Measurements from ENCODE around the gene RNASE13. TPM values are rescaled to one million over a fixed set of nuclear protein-coding genes. Genes with fewer than 3 reads are reported as not detected.
A peak's percentile ranks its signal among the peaks of the same experiment; 100 is the strongest.

Gene RNASE13
- total and polyA plus RNA-seq, 5 experiments from 2014 or later: not detected

DNA sequence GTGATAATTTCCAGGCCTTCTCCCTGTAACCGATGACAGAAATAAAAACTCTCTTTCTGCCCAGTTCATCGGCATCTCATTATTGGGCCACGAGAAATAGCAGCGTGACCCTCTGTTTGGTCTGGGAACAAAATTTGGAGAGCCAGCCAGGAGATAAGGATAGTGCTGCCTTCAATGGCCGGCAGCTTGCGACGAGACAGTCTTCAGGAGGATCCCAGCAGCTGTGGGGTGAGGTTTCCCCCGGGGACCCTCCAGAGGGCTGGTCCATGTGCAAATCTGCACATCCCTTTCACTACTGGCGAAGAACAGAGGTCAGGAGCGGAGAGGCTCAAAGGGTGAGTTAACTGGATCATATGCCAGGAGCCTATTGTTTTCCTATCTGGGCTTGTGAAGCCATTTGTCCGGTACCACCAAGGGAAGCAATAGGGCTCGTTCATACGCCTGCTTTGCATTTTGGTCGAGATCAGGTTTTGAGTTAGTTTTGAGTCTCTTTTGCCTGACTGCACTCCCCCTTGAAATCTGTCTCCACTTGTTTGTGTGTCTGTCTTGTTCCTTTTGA, 30.7 kb downstream of the RNASE13 start:
- Mint-ChIP-seq H3K9me3 (no peaks in the 10 kb centered on the region), H3K27me3 (no peaks in the 10 kb centered on the region), H3K4me3 (no peak overlapping the region), H3K36me3 (no peaks in the 10 kb centered on the region), H3K4me1 (peaks cover 0 to under 1% (median 0%) of the 10 kb centered on the region in 4 donors), H3K27ac (no peak overlapping the region)
- POLR2A ChIA-PET: no interaction called here
- no peak for ATAC-seq
- DNase-seq: no peak

DNA sequence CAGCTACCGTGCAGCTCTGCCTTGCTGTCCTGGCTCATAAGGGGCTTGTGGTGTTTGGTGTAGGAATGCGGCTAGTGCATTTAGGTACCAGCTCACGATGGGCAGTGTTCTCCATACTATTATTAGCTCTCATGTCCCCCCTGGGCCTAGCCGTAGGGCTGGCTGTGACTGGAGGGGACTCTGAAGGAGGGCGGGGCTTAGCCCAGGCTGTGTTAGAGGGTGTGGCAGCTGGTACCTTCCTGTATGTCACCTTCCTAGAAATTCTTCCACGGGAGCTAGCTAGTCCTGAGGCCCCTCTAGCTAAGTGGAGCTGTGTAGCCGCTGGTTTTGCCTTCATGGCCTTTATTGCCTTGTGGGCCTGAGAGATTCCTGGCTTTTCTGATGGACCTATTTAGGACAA, 33.4 kb downstream of the RNASE13 start:
- peaks cover 0 to 21% (median 2%) of the 10 kb centered on the region in 3 donors for H3K36me3 Mint-ChIP-seq
- DNase-seq (no peak), ATAC-seq (no peak)
- H3K4me3 Mint-ChIP-seq: no peak overlapping the region
- POLR2A ChIA-PET: no interaction called here
- H3K27ac Mint-ChIP-seq: no peak overlapping the region
- peaks cover 6 to 21% (median 12%) of the 10 kb centered on the region in 4 donors for H3K4me1 Mint-ChIP-seq
- H3K9me3 Mint-ChIP-seq: no peaks in the 10 kb centered on the region
- no peaks in the 10 kb centered on the region for H3K27me3 Mint-ChIP-seq

DNA sequence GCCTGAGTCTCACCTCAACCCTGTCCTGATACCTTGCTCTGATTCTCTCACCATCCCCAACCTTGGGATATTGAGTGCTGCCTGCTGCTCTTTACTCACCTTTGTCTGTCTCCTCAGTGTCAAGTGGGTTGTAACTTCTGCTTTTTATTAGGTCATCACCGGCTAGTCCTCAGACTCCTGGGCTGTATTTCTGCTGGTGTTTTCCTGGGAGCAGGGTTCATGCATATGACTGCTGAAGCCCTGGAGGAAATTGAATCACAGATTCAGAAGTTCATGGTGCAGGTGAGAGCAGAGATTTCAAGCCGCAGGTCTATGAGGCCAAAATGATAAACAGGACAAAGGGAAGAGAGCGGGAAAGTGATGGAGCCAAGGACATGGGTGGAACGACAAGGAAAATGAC, 35.0 kb downstream of the RNASE13 start:
- Mint-ChIP-seq H3K27me3 (no peaks in the 10 kb centered on the region), H3K4me1 (peaks cover 10 to 27% (median 19%) of the 10 kb centered on the region in 4 donors), H3K9me3 (no peaks in the 10 kb centered on the region), H3K27ac (peak overlapping the region in 2 of 10 donors; percentile 26 to 49), H3K4me3 (no peak overlapping the region), H3K36me3 (peaks cover 0 to 37% (median 11%) of the 10 kb centered on the region in 3 donors)
- POLR2A ChIA-PET: no interaction called here
- no peak for DNase-seq
- ATAC-seq: no peak

DNA sequence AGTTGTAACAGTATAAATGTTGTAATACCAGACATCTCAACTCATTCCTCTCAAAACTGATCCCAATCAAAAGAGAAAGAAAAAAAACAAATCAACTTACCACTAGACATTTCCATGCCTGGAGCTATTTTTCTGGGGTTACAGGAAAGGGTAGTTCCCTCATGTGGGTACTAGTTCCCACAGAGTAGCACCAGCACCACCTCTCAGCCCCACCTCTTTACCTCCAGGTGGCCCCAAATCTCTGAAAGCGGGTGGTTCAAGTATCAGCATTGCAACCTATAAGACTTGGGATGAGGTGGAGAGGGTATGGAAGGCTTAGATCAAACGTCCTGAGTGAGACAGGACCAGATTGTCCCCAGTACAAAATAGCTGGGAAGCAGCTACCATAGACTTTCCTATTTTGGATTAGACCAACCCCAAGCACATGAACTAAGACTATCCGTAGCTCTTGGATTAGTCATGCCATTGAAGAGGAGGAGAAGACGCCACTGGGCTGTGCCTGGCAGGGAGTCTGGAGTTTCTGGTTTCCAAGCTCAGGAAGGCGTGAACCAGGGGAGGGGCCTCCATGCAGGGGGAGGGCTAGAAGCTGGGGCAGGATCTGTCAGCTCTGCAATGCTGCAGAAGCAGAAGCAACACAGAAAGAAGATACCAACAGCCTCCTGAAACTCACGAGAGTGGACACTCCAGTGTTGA, 35.8 kb downstream of the RNASE13 start, which contains the start of gene SLC39A2:
Gene SLC39A2, plus strand, starts transcription at position 620 of the 693 bp plus-strand sequence. CDS start 154 bp downstream, outside the sequence.
- no peak for ATAC-seq
- Mint-ChIP-seq H3K9me3 (no peaks in the 10 kb centered on the region), H3K4me1 (peaks cover 10 to 28% (median 19%) of the 10 kb centered on the region in 4 donors), H3K4me3 (peak within 1 kb of the TSS in 1 of 10 donors; percentile 3), H3K36me3 (peaks cover 0 to 45% (median 14%) of the 10 kb centered on the region in 3 donors), H3K27me3 (no peaks in the 10 kb centered on the region), H3K27ac (peak within 1 kb of the TSS in 6 of 10 donors; percentile 26 to 79 (median 49))
- no peak for DNase-seq
- POLR2A ChIA-PET: interaction anchor here (0.7 kb wide), 1 partner anchor 73 kb away, joined by 4 read pairs; no protein-coding TSS in a partner anchor

DNA sequence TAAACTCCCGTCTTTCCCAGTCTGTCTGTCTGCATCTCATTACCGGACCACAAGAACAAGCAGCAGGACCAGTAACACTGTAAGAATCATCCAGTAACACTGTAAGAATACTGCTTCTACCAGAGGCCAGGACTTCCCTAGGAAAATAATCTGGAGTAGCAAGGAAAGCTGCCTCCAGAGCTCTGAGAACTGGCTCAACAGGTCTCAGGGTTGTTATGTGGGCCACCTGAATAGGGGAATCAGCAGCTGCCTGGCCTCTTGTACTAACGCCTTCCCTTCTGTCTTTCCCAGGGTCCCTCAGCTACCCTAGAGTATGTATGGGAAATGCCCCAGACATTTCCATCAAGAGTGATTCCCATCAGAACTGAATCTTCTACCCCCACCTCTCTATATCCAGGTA, 36.5 kb downstream of the RNASE13 start:
- Mint-ChIP-seq H3K27me3 (no peaks in the 10 kb centered on the region), H3K9me3 (no peaks in the 10 kb centered on the region), H3K27ac (peak overlapping the region in 6 of 10 donors; percentile 26 to 79 (median 40)), H3K4me1 (peaks cover 10 to 30% (median 20%) of the 10 kb centered on the region in 4 donors), H3K4me3 (peak overlapping the region in 1 of 10 donors; percentile 3), H3K36me3 (peaks cover 0 to 52% (median 16%) of the 10 kb centered on the region in 3 donors)
- DNase-seq (no peak), ATAC-seq (no peak)
- POLR2A ChIA-PET: no interaction called here

DNA sequence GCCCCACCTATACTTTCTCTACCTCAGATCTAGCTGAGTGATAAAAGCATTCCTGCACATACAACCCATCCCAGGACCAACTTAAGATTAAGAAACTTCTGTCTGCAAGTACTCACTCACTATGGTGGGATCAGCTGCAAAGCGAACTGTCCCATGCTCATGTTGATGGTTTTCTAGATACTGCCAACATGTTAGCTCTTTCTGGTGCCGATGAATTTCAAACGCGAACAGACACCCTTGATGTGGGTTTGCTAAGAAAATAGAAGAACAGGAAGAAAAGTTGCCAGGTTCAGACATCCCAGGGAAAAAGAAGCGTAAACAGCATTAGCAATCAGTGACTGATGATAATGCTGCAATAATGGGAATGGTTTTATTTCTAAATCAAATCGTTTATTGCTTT, 37.0 kb downstream of the RNASE13 start:
- no peak for DNase-seq
- peaks cover 0 to 58% (median 18%) of the 10 kb centered on the region in 3 donors for H3K36me3 Mint-ChIP-seq
- no peaks in the 10 kb centered on the region for H3K9me3 Mint-ChIP-seq
- POLR2A ChIA-PET: interaction anchor here (0.6 kb wide), 1 partner anchor 38 kb away, joined by 3 read pairs; no protein-coding TSS in a partner anchor
- H3K4me3 Mint-ChIP-seq: peak overlapping the region in 1 of 10 donors; percentile 15
- H3K4me1 Mint-ChIP-seq: peaks cover 10 to 33% (median 21%) of the 10 kb centered on the region in 4 donors
- H3K27ac Mint-ChIP-seq: peak overlapping the region in 4 of 10 donors; percentile 2 to 77 (median 14)
- no peak for ATAC-seq
- no peaks in the 10 kb centered on the region for H3K27me3 Mint-ChIP-seq

DNA sequence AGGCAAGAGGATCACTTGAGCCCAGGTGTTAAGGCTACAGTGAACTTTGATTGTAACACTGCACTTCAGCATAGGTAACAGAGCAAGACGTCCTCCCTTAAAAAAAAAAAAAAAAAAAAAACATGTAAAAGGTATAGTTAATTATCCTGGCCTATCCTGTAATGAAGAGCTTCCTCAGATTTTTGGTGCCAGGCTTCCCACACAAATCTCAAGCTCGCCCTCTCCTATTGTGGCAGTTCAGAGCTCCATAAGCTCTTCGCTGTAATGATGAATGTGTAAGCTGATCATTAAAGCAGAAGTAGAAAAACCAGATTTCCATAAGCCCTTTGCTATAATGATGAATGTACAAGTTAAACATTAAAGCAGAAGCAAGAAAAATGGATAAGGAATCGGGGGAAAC, 37.5 kb downstream of the RNASE13 start:
- peaks cover 0 to 62% (median 18%) of the 10 kb centered on the region in 3 donors for H3K36me3 Mint-ChIP-seq
- ATAC-seq (no peak), DNase-seq (no peak)
- H3K4me3 Mint-ChIP-seq: no peak overlapping the region
- peak overlapping the region in 4 of 10 donors; percentile 5 to 63 (median 39) for H3K27ac Mint-ChIP-seq
- H3K27me3 Mint-ChIP-seq: no peaks in the 10 kb centered on the region
- POLR2A ChIA-PET: interaction anchor here (0.6 kb wide), 1 partner anchor 39 kb away, joined by 3 read pairs; no protein-coding TSS in a partner anchor
- peaks cover 12 to 33% (median 22%) of the 10 kb centered on the region in 4 donors for H3K4me1 Mint-ChIP-seq
- H3K9me3 Mint-ChIP-seq: no peaks in the 10 kb centered on the region

DNA sequence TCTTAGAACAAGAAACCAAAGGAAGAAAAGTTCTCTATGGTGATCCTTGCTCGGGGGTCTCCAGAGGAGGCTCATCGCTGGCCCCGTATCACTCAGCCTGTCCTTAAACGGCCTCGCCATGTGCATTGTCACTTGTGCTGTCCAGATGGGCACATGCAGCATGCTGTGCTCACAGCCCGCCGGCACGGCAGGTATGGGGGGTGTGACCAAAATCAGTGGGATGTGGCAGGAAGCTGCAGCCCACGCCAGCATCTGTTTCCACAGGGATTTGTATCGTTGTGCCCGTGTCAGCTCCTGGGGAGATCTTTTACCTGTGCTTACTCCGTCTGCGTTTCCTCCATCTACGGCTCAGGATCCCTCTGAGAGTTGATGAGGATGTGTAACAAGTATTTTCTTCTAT, 38.1 kb downstream of the RNASE13 start:
- DNase-seq (no peak), ATAC-seq (no peak)
- Mint-ChIP-seq H3K9me3 (no peaks in the 10 kb centered on the region), H3K4me3 (no peak overlapping the region), H3K36me3 (peaks cover 0 to 67% (median 21%) of the 10 kb centered on the region in 3 donors), H3K27me3 (no peaks in the 10 kb centered on the region), H3K27ac (no peak overlapping the region), H3K4me1 (peaks cover 17 to 38% (median 26%) of the 10 kb centered on the region in 4 donors)
- POLR2A ChIA-PET: no interaction called here

DNA sequence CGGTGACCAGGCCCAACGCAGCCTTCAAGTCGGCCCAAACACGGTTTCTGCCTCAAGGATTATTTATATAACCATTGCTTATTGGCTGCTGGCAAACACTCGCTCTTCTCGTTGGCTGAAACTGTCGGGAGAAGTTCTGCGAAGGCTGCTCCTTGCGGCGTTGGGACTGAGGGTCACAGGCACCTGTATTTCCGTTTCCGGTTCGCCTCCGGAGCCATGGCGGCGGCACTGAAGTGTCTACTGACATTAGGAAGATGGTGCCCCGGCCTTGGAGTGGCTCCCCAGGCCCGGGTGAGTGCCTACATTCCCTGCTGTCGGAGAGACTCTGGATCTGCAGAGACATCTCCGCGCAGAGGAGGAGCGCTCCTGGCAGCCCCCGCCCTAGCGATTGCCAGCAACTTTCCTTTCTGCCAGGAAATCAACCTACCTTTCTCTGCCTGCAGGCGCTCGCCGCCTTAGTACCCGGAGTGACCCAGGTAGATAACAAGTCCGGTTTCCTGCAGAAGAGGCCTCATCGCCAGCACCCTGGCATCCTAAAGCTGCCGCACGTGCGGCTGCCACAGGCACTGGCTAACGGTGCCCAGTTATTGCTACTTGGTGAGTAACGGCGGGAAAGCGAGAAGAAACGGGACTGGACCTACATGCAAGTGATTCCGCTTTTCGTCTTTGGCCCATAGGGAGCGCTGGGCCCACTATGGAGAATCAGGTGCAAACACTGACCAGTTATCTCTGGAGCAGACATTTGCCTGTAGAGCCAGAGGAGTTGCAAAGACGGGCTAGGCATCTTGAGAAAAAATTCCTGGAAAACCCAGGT, 44.6 kb downstream of the RNASE13 start, which contains the start of gene METTL17:
Gene METTL17, plus strand, starts transcription at position 194 of the 814 bp plus-strand sequence. Its CDS starts 23 bp downstream, at position 217.
- H3K4me3 Mint-ChIP-seq: peak within 1 kb of the TSS; percentile 89 to 99 (median 95)
- peak within 1 kb of the TSS; percentile 92 to 98 (median 94) for H3K27ac Mint-ChIP-seq
- POLR2A ChIA-PET: interaction anchor here (1.7 kb wide), 1 partner anchor 19 kb away, joined by 5 read pairs; no protein-coding TSS in a partner anchor
- ATAC-seq (peak; percentile 94), DNase-seq (peak; percentile 66 to 91 (median 81))
- H3K9me3 Mint-ChIP-seq: no peaks in the 10 kb centered on the region
- peaks cover 0 to 34% (median 14%) of the 10 kb centered on the region in 3 donors for H3K36me3 Mint-ChIP-seq
- H3K27me3 Mint-ChIP-seq: no peaks in the 10 kb centered on the region
- peaks cover 15 to 42% (median 30%) of the 10 kb centered on the region in 4 donors for H3K4me1 Mint-ChIP-seq

DNA sequence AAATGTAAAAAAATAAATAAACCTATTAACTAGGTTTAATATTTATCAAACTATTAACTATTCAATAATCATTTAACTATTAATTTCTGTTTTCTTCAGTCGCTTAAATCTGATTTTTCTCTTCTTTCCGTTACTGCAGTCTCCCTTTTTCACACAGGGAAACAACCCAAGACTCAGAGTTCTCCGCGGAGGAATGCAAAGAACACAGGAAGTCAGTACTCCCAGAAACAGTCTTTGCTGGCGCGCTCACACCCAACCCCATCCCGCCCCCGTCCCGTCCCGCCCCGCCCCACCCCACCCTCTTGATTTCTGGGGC, 45.2 kb downstream of the RNASE13 start:
- POLR2A ChIA-PET: interaction anchor here (1.7 kb wide), 1 partner anchor 18 kb away, joined by 5 read pairs; no protein-coding TSS in a partner anchor
- no peak for ATAC-seq
- H3K27me3 Mint-ChIP-seq: no peaks in the 10 kb centered on the region
- peaks cover 12 to 42% (median 29%) of the 10 kb centered on the region in 4 donors for H3K4me1 Mint-ChIP-seq
- H3K4me3 Mint-ChIP-seq: peak overlapping the region; percentile 89 to 99 (median 95)
- peak overlapping the region; percentile 92 to 98 (median 94) for H3K27ac Mint-ChIP-seq
- peaks cover 0 to 28% (median 9%) of the 10 kb centered on the region in 3 donors for H3K36me3 Mint-ChIP-seq
- no peaks in the 10 kb centered on the region for H3K9me3 Mint-ChIP-seq
- DNase-seq: no peak

DNA sequence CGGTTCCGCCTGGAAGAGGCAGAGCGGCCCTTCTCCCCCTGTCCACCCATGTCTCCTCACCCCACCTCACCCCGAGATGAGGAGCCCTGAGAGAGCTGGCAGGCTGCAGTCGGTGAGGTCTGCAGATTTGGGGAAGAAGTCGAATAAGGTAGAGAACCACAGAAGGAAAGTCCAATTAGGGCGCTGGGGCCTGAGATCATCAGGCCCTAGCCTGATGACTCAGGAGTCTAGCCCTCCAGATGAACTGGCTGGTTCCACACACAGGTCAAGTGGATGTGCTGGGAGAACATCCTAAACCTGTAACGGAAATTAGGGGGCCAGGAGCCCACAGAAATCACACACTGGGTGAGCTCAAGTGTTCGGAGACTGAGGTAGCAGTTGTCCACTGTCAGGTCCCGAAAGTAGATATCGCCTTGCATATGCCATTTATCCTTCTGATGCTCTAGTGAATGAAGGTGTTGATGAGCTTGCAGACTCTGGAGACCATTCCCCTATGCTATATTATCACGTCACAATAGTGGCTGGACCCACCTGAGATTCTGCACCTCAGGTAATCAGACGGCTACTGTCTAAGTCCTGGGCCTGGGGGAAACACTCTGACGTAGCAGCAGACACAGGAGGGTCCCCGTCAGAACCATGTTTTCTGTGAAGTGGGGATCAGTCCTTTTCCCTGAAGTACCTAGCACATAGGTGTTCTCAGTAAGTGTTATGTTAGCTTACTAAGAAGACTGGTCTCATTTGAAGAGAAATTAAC, 45.7 kb downstream of the RNASE13 start:
- Mint-ChIP-seq H3K9me3 (no peaks in the 10 kb centered on the region), H3K4me3 (peak overlapping the region in 9 of 10 donors; percentile 30 to 93 (median 49)), H3K4me1 (peaks cover 12 to 42% (median 28%) of the 10 kb centered on the region in 4 donors), H3K27me3 (no peaks in the 10 kb centered on the region), H3K27ac (peak overlapping the region in 8 of 10 donors; percentile 25 to 97 (median 69)), H3K36me3 (peaks cover 0 to 23% (median 7%) of the 10 kb centered on the region in 3 donors)
- ATAC-seq (no peak), DNase-seq (peak in 1 of 10 donors; percentile 7)
- POLR2A ChIA-PET: interaction anchor here (1.7 kb wide), 1 partner anchor 18 kb away, joined by 5 read pairs; no protein-coding TSS in a partner anchor
